ENCODE results near the gene G6PC1. TPM values are rescaled to one million over a fixed set of nuclear protein-coding genes. Genes with fewer than 3 reads are reported as not detected.

Gene G6PC1
- polyA plus RNA-seq, 12 donors = 0.04 to 0.28 (median 0.16) TPM; not detected in 9

- peak; percentile 46 for DNase-seq
Observed at GRCh38 chr17:42937712-42938596, 37.4 kb downstream of the G6PC1 start.

GRCh38 chr17:42944211-42944610 is 43.6 kb downstream of the G6PC1 start:
- DNase-seq = no peak

- no peak for DNase-seq
Observed at GRCh38 chr17:42946812-42947211, 46.2 kb downstream of the G6PC1 start.

GRCh38 chr17:42950044-42950783 is 49.6 kb downstream of the G6PC1 start:
- DNase-seq = no peak

Other genes starting within 250 kb of the G6PC1 start
- gene TUBG2, start 241.5 kb upstream of the G6PC1 start, polyA plus RNA-seq (ENCODE audit: insufficient read length in 12 of 12) = 10 to 100 TPM in 11 of 12 donors, not detected in 1; 10.1 to 27.6 (median 12.1) TPM
- 10 to 100 TPM in 11 of 12 donors, not detected in 1; 21.0 to 70.2 (median 33.4) TPM for gene PLEKHH3, start 223.8 kb upstream of the G6PC1 start, polyA plus RNA-seq (ENCODE audit: insufficient read length in 12 of 12)
- gene CCR10, start 219.0 kb upstream of the G6PC1 start, polyA plus RNA-seq (ENCODE audit: insufficient read length in 12 of 12) = 1 to 10 TPM in 6 of 12 donors, under 1 TPM in 4, not detected in 2; 0.78 to 2.7 (median 1.2) TPM
- gene CNTNAP1, start 218.3 kb upstream of the G6PC1 start, polyA plus RNA-seq (ENCODE audit: insufficient read length in 12 of 12) = 10 to 100 TPM in 8 of 12 donors, 1 to 10 TPM in 3, not detected in 1; 8.3 to 22.3 (median 11.4) TPM
- gene EZH1, start 155.8 kb upstream of the G6PC1 start, polyA plus RNA-seq (ENCODE audit: insufficient read length in 12 of 12) = 10 to 100 TPM in 11 of 12 donors, not detected in 1; 15.0 to 33.7 (median 22.3) TPM
- gene RAMP2, start 139.6 kb upstream of the G6PC1 start, polyA plus RNA-seq (ENCODE audit: insufficient read length in 12 of 12) = 100 to 1,000 TPM in 1 of 12 donors, 10 to 100 TPM in 10, not detected in 1; 60.4 to 120 (median 69.4) TPM
- gene VPS25, start 127.3 kb upstream of the G6PC1 start, polyA plus RNA-seq (ENCODE audit: insufficient read length in 12 of 12) = 10 to 100 TPM in 11 of 12 donors, not detected in 1; 25.0 to 46.1 (median 30.6) TPM
- gene WNK4, start 120.2 kb upstream of the G6PC1 start, polyA plus RNA-seq (ENCODE audit: insufficient read length in 12 of 12) = 1 to 10 TPM in 2 of 12 donors, under 1 TPM in 8, not detected in 2; 0.32 to 3.3 (median 0.67) TPM
- gene COA3, start 102.1 kb upstream of the G6PC1 start, polyA plus RNA-seq (ENCODE audit: insufficient read length in 12 of 12) = 10 to 100 TPM in 11 of 12 donors, not detected in 1; 45.3 to 64.9 (median 56.4) TPM
- gene CNTD1, start 101.9 kb upstream of the G6PC1 start, polyA plus RNA-seq (ENCODE audit: insufficient read length in 12 of 12) = 1 to 10 TPM in 4 of 12 donors, under 1 TPM in 6, not detected in 2; 0.30 to 2.1 (median 0.92) TPM
- gene BECN1, start 76.5 kb upstream of the G6PC1 start, polyA plus RNA-seq (ENCODE audit: insufficient read length in 12 of 12) = 10 to 100 TPM in 11 of 12 donors, not detected in 1; 36.0 to 57.1 (median 49.2) TPM
- gene PSME3, start 67.4 kb upstream of the G6PC1 start, polyA plus RNA-seq (ENCODE audit: insufficient read length in 12 of 12) = 10 to 100 TPM in 11 of 12 donors, not detected in 1; 47.2 to 71.8 (median 54.4) TPM
- 1 to 10 TPM in 3 of 12 donors, under 1 TPM in 7, not detected in 2; 0.51 to 1.1 (median 0.89) TPM for gene AOC2, start 56.2 kb upstream of the G6PC1 start, polyA plus RNA-seq (ENCODE audit: insufficient read length in 12 of 12)
- gene AOC3, start 49.6 kb upstream of the G6PC1 start, polyA plus RNA-seq (ENCODE audit: insufficient read length in 12 of 12) = 10 to 100 TPM in 11 of 12 donors, not detected in 1; 14.4 to 22.0 (median 17.4) TPM
- gene AARSD1, start 63.7 kb downstream of the G6PC1 start, polyA plus RNA-seq (ENCODE audit: insufficient read length in 12 of 12) = 10 to 100 TPM in 11 of 12 donors, not detected in 1; 42.1 to 75.5 (median 48.0) TPM
- 10 to 100 TPM in 11 of 12 donors, not detected in 1; 17.2 to 89.5 (median 67.5) TPM for gene PTGES3L, start 79.3 kb downstream of the G6PC1 start, polyA plus RNA-seq (ENCODE audit: insufficient read length in 12 of 12)
- 100 to 1,000 TPM in 1 of 12 donors, 10 to 100 TPM in 1, 1 to 10 TPM in 10; 7.0 to 111 (median 7.5) TPM for gene RUNDC1, start 79.8 kb downstream of the G6PC1 start, polyA plus RNA-seq (ENCODE audit: insufficient read length in 12 of 12)
- 1,000 to 10,000 TPM in 11 of 12 donors, not detected in 1; 1,439 to 2,418 (median 2,314) TPM for gene RPL27, start 97.6 kb downstream of the G6PC1 start, polyA plus RNA-seq (ENCODE audit: insufficient read length in 12 of 12)
- gene IFI35, start 106.0 kb downstream of the G6PC1 start, polyA plus RNA-seq (ENCODE audit: insufficient read length in 12 of 12) = 10 to 100 TPM in 1 of 12 donors, 1 to 10 TPM in 10, not detected in 1; 3.0 to 15.5 (median 4.6) TPM
- gene VAT1, start 121.6 kb downstream of the G6PC1 start, polyA plus RNA-seq (ENCODE audit: insufficient read length in 12 of 12) = 100 to 1,000 TPM in 1 of 12 donors, 10 to 100 TPM in 10, not detected in 1; 54.1 to 123 (median 65.8) TPM
- gene RND2, start 124.4 kb downstream of the G6PC1 start, polyA plus RNA-seq (ENCODE audit: insufficient read length in 12 of 12) = 1 to 10 TPM in 3 of 12 donors, under 1 TPM in 7, not detected in 2; 0.29 to 1.5 (median 0.78) TPM
- 10 to 100 TPM in 7 of 12 donors, 1 to 10 TPM in 4, not detected in 1; 6.5 to 23.9 (median 11.6) TPM for gene BRCA1, start 224.6 kb downstream of the G6PC1 start, polyA plus RNA-seq (ENCODE audit: insufficient read length in 12 of 12)